HCT116 (cell line): Measurements from ENCODE around the gene CIZ1. TPM values are rescaled to one million over a fixed set of nuclear protein-coding genes. Genes with fewer than 3 reads are reported as not detected.

ENCODE experiments used
- ATAC-seq: fragments of 200-7000 bp; cut with Tn5 transposase; 2 replicates; pipeline ENCODE4 v1.9.1; 2020; ENCODE audit warnings: mild to moderate bottlenecking, moderate library complexity
- BruUV-seq: library from RNA; stranded (reverse); fragments of 400-500 nt; replicated peaks from 2 replicates; lab custom pipeline; 2021; lab: Mats Ljungman, UMichigan
- CTCF ChIA-PET: fragments of 300-600 bp; sonication (Branson Sonifier 250); formaldehyde crosslinking; loops from one replicate; lab custom pipeline; 2021; ENCODE audit warnings: antibody characterized with exemption; lab: Charles Lee
- POLR2A ChIA-PET: fragments of 300-600, 350-600 bp; sonication (Branson Sonifier 250); formaldehyde crosslinking; loops from one replicate; lab custom pipeline; 2021; ENCODE audit warnings: antibody characterized with exemption; lab: Charles Lee
- RAD21 ChIA-PET, 2 experiments: fragments of 300-600 bp; sonication (Branson Sonifier 250); formaldehyde crosslinking; loops; one replicate each; lab custom pipeline; 2023; ENCODE audit warnings: low total read pairs in 2 of 2; ENCODE audit not compliant: uncharacterized antibody in 2 of 2, unreplicated experiment in 2 of 2, low non-redundant PET in 1 of 2; lab: Charles Lee
- DNase-seq: peaks from one replicate; pipeline ENCODE4 v3.0.0-alpha.2; 2010; ENCODE audit warnings: low read depth, low spot score
- H2AFZ ChIP-seq: fragments of 200-600 bp; shearing (Covaris generic), sonication (generic); 2 replicates; pipeline ENCODE4 v1.6.1; 2017; ENCODE audit warnings: low read depth, mixed run types, mixed read lengths, antibody characterized with exemption, low read length; ENCODE audit not compliant: poor library complexity, severe bottlenecking
- H3K27ac ChIP-seq: 2 replicates; pipeline ENCODE4 v1.5.1; 2012; ENCODE audit warnings: low read depth, low read length
- H3K27me3 ChIP-seq: fragments of 200-600 bp; sonication (generic); 2 replicates; pipeline ENCODE4 v1.6.1; 2016; ENCODE audit warnings: mixed run types, low read length, mixed read lengths; ENCODE audit not compliant: insufficient read depth
- H3K36me3 ChIP-seq, 2 experiments: fragments of 200-500 bp in 1 of 2; fragments of 200-600 bp in 1 of 2; sonication (Bioruptor generic) in 1 of 2; sonication (generic) in 1 of 2; 2 replicates each; pipeline versions ENCODE4 v1.5.1 to v1.6.1; 2014 to 2016; ENCODE audit warnings: low read length in 2 of 2, inconsistent platforms in 1 of 2, mixed read lengths in 1 of 2, mixed run types in 1 of 2; ENCODE audit not compliant: insufficient read depth in 2 of 2, control insufficient read depth in 1 of 2
- H3K4me1 ChIP-seq, 2 experiments: fragments of 200-600 bp in 1 of 2; sonication (generic) in 1 of 2; 2 replicates each; pipeline versions ENCODE4 v1.5.1 to v1.6.1; 2012 to 2017; ENCODE audit warnings: low read length in 2 of 2, inconsistent platforms in 1 of 2, mild to moderate bottlenecking in 1 of 2, mixed read lengths in 1 of 2, mixed run types in 1 of 2, moderate library complexity in 1 of 2; ENCODE audit not compliant: insufficient read depth in 2 of 2, control insufficient read depth in 1 of 2
- H3K4me2 ChIP-seq: fragments of 200-600 bp; sonication (generic); 2 replicates; pipeline ENCODE4 v1.6.1; 2017; ENCODE audit warnings: mixed run types, low read length, mixed read lengths
- H3K4me3 ChIP-seq, 2 experiments: fragments of 200-600 bp in 1 of 2; sonication (generic) in 1 of 2; replicated peaks in 1 of 2; 2 replicates each; pipeline ENCODE4 v1.5.1; 2011 to 2016; ENCODE audit warnings: low read length in 2 of 2, control low read depth in 1 of 2, low read depth in 1 of 2, mild to moderate bottlenecking in 1 of 2, mixed read lengths in 1 of 2, mixed run types in 1 of 2
- H3K79me2 ChIP-seq: fragments of 200-600 bp; sonication (generic); 2 replicates; pipeline ENCODE4 v1.6.1; 2017; ENCODE audit warnings: mild to moderate bottlenecking, mixed run types, low read length, moderate library complexity, mixed read lengths; ENCODE audit not compliant: insufficient read depth
- H3K9ac ChIP-seq: fragments of 200-600 bp; sonication (generic); 2 replicates; pipeline ENCODE4 v1.6.1; 2016; ENCODE audit warnings: low read length, mixed read lengths
- H3K9me2 ChIP-seq: fragments of 200-600 bp; sonication (generic), shearing (Covaris generic); 2 replicates; pipeline ENCODE4 v1.6.1; 2017; ENCODE audit warnings: mixed run types, mild to moderate bottlenecking, moderate library complexity; ENCODE audit not compliant: insufficient read depth
- H3K9me3 ChIP-seq, 2 experiments: fragments of 200-500 bp in 1 of 2; fragments of 200-600 bp in 1 of 2; sonication (Bioruptor generic) in 1 of 2; sonication (generic) in 1 of 2; 2 replicates each; pipeline ENCODE4 v1.6.1; 2014 to 2017; ENCODE audit warnings: low read length in 2 of 2, mixed read lengths in 2 of 2, inconsistent platforms in 1 of 2, low read depth in 1 of 2, mild to moderate bottlenecking in 1 of 2, mixed run types in 1 of 2, moderate library complexity in 1 of 2; ENCODE audit not compliant: control insufficient read depth in 1 of 2, insufficient read depth in 1 of 2
- H4K20me1 ChIP-seq: fragments of 200-600 bp; sonication (generic), shearing (Covaris generic); 2 replicates; pipeline ENCODE4 v1.6.1; 2017; ENCODE audit warnings: mixed run types, mild to moderate bottlenecking, moderate library complexity; ENCODE audit not compliant: insufficient read depth
- ELF1 ChIP-seq: IDR thresholded peaks from 2 replicates; pipeline ENCODE4 v1.6.1; 2012; ENCODE audit warnings: low read depth, borderline replicate concordance
- EZH2 ChIP-seq: fragments of 200-600 bp; sonication (generic); IDR thresholded peaks from 2 replicates; pipeline ENCODE4 v1.6.1; 2017; ENCODE audit warnings: antibody characterized with exemption, mixed run types
- EZH2phosphoT487 ChIP-seq: fragments of 200-600 bp; IDR thresholded peaks from 2 replicates; pipeline ENCODE4 v1.6.1; 2018; ENCODE audit warnings: antibody characterized with exemption, borderline replicate concordance
- JUND ChIP-seq: IDR thresholded peaks from 2 replicates; pipeline ENCODE4 v1.6.1; 2012
- POLR2A ChIP-seq: IDR thresholded peaks from 2 replicates; pipeline ENCODE4 v1.7.0; 2011; ENCODE audit warnings: borderline replicate concordance; ENCODE audit not compliant: insufficient read depth, insufficient read length; ENCODE audit errors: extremely low read depth
- RAD21 ChIP-seq: IDR thresholded peaks from 2 replicates; pipeline ENCODE4 v1.6.1; 2012; ENCODE audit warnings: low read depth, mild to moderate bottlenecking
- SIN3A ChIP-seq: IDR thresholded peaks from 2 replicates; pipeline ENCODE4 v1.6.1; 2012; ENCODE audit warnings: low read depth
- ZNF274 ChIP-seq: fragments of 200-500 bp; sonication (Bioruptor generic); IDR thresholded peaks from 2 replicates; pipeline ENCODE4 v1.6.1; 2014; ENCODE audit warnings: mild to moderate bottlenecking, low read depth, low read length, inconsistent platforms
- intact Hi-C: fragments of 100-400 bp; cut with micrococcal nuclease; formaldehyde crosslinking; loops from 2 replicates; pipeline ENCODE4 v1.10.0; 2022
- total RNA-seq: library from RNA; stranded (reverse); gene quantifications from one replicate; pipeline ENCODE4 v1.2.1, GENCODE V29; 2021; ENCODE audit not compliant: unreplicated experiment
- TF ChIP-seq, protein P1 (sequence below), 3 experiments: fragments of 200-600 bp in 1 of 3; sonication (generic) in 1 of 3; IDR thresholded peaks in 2 of 3; conservative IDR thresholded peaks in 1 of 3; 2 replicates each; pipeline ENCODE4 v1.5.1; 2012 to 2017; ENCODE audit warnings: low read depth in 2 of 3, low read length in 2 of 3, antibody characterized with exemption in 1 of 3, borderline replicate concordance in 1 of 3, control low read depth in 1 of 3, mild to moderate bottlenecking in 1 of 3, mixed read lengths in 1 of 3, mixed run types in 1 of 3, moderate library complexity in 1 of 3; ENCODE audit not compliant: insufficient read depth in 1 of 3
- TF ChIP-seq, protein P2 (sequence below): IDR thresholded peaks from 2 replicates; pipeline ENCODE4 v1.6.1; 2012
- TF ChIP-seq, protein P3 (sequence below): IDR thresholded peaks from 2 replicates; pipeline ENCODE4 v1.6.1; 2011; ENCODE audit warnings: mild to moderate bottlenecking, low read length, moderate library complexity; ENCODE audit not compliant: insufficient replicate concordance; ENCODE audit errors: extremely low read depth

The CIZ1 gene
- total RNA-seq, 1 experiment from 2014 or later = 144 TPM

DNA sequence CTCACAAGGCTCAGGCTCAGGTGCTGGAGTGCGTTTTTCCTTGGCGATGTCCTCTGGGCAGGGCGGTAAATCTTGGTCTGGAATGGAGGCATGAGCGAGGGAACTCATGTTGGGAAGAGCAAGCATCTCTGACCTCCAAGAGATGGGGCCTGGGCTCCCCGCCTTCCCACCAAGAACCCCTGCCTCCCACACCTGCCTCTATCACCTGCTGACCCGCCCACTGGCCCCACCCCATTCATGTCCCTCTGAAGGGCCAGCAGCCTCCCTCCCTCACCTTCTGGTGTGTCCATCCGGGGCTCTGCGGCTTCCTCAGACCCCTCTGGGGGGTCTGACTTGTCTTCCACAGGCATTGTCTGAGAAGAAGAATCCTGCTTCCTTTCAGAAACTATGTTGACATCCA lies 10.9 kb downstream of the CIZ1 start:
- CTCF ChIA-PET = no interaction called here
- no peak overlapping the region for H2AFZ ChIP-seq
- POLR2A ChIA-PET = no interaction called here
- no peaks in the 10 kb centered on the region for H3K9me2 ChIP-seq
- H3K9me3 ChIP-seq = no peaks in the 10 kb centered on the region; a peak in 1 of 4 replicates
- no peak for DNase-seq
- no peak overlapping the region for H3K4me3 ChIP-seq
- H3K79me2 ChIP-seq = no peaks in the 10 kb centered on the region; the same call in 1 of the 2 replicates
- BruUV-seq = no TSS peak
- RAD21 ChIA-PET = no interaction called here
- intact Hi-C loops = no loop called here
- no peaks in the 10 kb centered on the region for H3K4me1 ChIP-seq
- no peak overlapping the region for H3K4me2 ChIP-seq
- no peaks in the 10 kb centered on the region for H3K27me3 ChIP-seq
- no peak overlapping the region for H3K9ac ChIP-seq
- ATAC-seq = no peak
- H3K36me3 ChIP-seq = peaks cover 24 to 48% of the 10 kb centered on the region in 2 experiments
- H4K20me1 ChIP-seq = no peaks in the 10 kb centered on the region
- no peak overlapping the region for H3K27ac ChIP-seq
- TF ChIP-seq ELF1 (no peak), ZNF274 (no peak), EZH2 (no peak), SIN3A (no peak), RAD21 (no peak), EZH2phosphoT487 (no peak), JUND (no peak), POLR2A (no peak)
- TF ChIP-seq, protein P1, sequence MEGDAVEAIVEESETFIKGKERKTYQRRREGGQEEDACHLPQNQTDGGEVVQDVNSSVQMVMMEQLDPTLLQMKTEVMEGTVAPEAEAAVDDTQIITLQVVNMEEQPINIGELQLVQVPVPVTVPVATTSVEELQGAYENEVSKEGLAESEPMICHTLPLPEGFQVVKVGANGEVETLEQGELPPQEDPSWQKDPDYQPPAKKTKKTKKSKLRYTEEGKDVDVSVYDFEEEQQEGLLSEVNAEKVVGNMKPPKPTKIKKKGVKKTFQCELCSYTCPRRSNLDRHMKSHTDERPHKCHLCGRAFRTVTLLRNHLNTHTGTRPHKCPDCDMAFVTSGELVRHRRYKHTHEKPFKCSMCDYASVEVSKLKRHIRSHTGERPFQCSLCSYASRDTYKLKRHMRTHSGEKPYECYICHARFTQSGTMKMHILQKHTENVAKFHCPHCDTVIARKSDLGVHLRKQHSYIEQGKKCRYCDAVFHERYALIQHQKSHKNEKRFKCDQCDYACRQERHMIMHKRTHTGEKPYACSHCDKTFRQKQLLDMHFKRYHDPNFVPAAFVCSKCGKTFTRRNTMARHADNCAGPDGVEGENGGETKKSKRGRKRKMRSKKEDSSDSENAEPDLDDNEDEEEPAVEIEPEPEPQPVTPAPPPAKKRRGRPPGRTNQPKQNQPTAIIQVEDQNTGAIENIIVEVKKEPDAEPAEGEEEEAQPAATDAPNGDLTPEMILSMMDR (IDR thresholded peaks at IDR 0.05 in 2 of 3, conservative IDR thresholded peaks at IDR 0.05 in 1 of 3; ENCODE audit: borderline replicate concordance in 1 of 3, insufficient read depth in 1 of 3, low read depth in 2 of 3, low read length in 2 of 3) = no peak

DNA sequence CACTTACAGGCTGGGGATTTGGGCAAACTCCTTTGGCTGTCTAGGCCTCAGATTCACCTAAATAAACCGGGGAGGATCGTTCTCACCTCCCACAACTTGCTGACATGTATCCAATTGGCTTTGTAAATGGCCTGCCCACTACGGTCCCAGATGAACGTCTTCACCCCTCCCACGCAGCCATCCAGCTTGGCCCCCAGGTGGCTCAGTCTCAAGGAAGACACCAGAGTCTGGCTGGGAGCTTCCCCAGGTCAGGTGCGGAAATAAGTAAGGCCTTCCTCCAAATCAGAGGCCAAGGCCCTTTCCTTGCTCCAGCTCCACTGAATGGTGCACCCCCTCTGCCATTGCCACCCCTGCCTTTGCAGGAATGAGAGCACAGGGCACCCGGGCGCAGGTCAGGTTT lies 11.4 kb downstream of the CIZ1 start:
- POLR2A ChIA-PET = no interaction called here
- BruUV-seq = no TSS peak
- Histone ChIP-seq H3K9me2 (no peaks in the 10 kb centered on the region), H3K27me3 (no peaks in the 10 kb centered on the region), H3K36me3 (peaks cover 24 to 48% of the 10 kb centered on the region in 2 experiments), H4K20me1 (no peaks in the 10 kb centered on the region), H3K27ac (no peak overlapping the region)
- no peak for ATAC-seq
- TF ChIP-seq POLR2A = no peak
- TF ChIP-seq, protein P2, sequence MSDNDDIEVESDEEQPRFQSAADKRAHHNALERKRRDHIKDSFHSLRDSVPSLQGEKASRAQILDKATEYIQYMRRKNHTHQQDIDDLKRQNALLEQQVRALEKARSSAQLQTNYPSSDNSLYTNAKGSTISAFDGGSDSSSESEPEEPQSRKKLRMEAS = no peak
- no peak for TF ChIP-seq SIN3A
- TF ChIP-seq, protein P3, sequence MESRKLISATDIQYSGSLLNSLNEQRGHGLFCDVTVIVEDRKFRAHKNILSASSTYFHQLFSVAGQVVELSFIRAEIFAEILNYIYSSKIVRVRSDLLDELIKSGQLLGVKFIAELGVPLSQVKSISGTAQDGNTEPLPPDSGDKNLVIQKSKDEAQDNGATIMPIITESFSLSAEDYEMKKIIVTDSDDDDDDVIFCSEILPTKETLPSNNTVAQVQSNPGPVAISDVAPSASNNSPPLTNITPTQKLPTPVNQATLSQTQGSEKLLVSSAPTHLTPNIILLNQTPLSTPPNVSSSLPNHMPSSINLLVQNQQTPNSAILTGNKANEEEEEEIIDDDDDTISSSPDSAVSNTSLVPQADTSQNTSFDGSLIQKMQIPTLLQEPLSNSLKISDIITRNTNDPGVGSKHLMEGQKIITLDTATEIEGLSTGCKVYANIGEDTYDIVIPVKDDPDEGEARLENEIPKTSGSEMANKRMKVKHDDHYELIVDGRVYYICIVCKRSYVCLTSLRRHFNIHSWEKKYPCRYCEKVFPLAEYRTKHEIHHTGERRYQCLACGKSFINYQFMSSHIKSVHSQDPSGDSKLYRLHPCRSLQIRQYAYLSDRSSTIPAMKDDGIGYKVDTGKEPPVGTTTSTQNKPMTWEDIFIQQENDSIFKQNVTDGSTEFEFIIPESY = no peak
- TF ChIP-seq, all 23 proteins: peak for 0
- Histone ChIP-seq H3K4me2 (no peak overlapping the region), H3K4me3 (no peak overlapping the region), H3K9ac (no peak overlapping the region), H3K79me2 (no peaks in the 10 kb centered on the region; the same call in 1 of the 2 replicates), H2AFZ (no peak overlapping the region), H3K4me1 (no peaks in the 10 kb centered on the region), H3K9me3 (no peaks in the 10 kb centered on the region; a peak in 1 of 4 replicates)
- ChIA-PET CTCF (no interaction called here), RAD21 (no interaction called here)
- no peak for DNase-seq
- intact Hi-C loops = no loop called here
